GM12878 (cell line): ENCODE results near the gene MOB2. TPM values are rescaled to one million over a fixed set of nuclear protein-coding genes. Genes with fewer than 3 reads are reported as not detected.

Experiments used
- ATAC-seq: fragments of 200-7000 bp; cut with Tn5 transposase; 3 replicates; pipeline ENCODE4 v1.9.1; 2020; ENCODE audit warnings: mild to moderate bottlenecking, moderate library complexity
- BruUV-seq: library from RNA; stranded (reverse); fragments of 400-500 nt; replicated peaks from 2 replicates; lab custom pipeline; 2021; lab: Mats Ljungman, UMichigan
- CTCF ChIA-PET: fragments of 300-600 bp; sonication (Branson Sonifier 250); formaldehyde crosslinking; extraction: SDS; loops from one replicate; lab custom pipeline; 2021; ENCODE audit warnings: inconsistent platforms; lab: Yijun Ruan, JAX
- POLR2A ChIA-PET: fragments of 350-600 bp; formaldehyde crosslinking; extraction: SDS; loops from one replicate; lab custom pipeline; 2021; ENCODE audit warnings: inconsistent platforms; lab: Charles Lee
- RAD21 ChIA-PET: fragments of 300-600 bp; sonication (Branson Sonifier 250); formaldehyde crosslinking; loops from one replicate; lab custom pipeline; 2023; ENCODE audit warnings: antibody characterized with exemption; ENCODE audit not compliant: unreplicated experiment; lab: Charles Lee
- SMC1A ChIA-PET: fragments of 300-600 bp; sonication (Branson Sonifier 250); formaldehyde crosslinking; loops from one replicate; lab custom pipeline; 2023; ENCODE audit not compliant: unreplicated experiment, uncharacterized antibody; lab: Charles Lee
- DNase-seq: peaks from one replicate; pipeline ENCODE4 v3.0.0-alpha.2; 2011; ENCODE audit warnings: low read depth, low spot score
- FAIRE-seq: peaks from 3 replicates; lab custom pipeline; 2011; peaks lifted over from hg19 to GRCh38; lab: Jason Lieb, UNC
- H2AFZ ChIP-seq: 2 replicates; pipeline ENCODE4 v1.6.0; 2011; ENCODE audit warnings: low read depth, low read length, control low read depth; ENCODE audit not compliant: control insufficient read depth
- H3K27ac ChIP-seq: 2 replicates; pipeline ENCODE4 v1.5.1; 2011; ENCODE audit warnings: control low read depth; ENCODE audit not compliant: control insufficient read depth, insufficient read depth
- H3K27me3 ChIP-seq, 2 experiments: replicated peaks in 1 of 2; 2 replicates each; pipeline versions ENCODE4 v1.6.0 to v1.6.1; 2011; ENCODE audit warnings: low read length in 1 of 2; ENCODE audit not compliant: control insufficient read depth in 2 of 2, insufficient read depth in 2 of 2
- H3K36me3 ChIP-seq, 2 experiments: 2 replicates each; pipeline ENCODE4 v1.5.1; 2011; ENCODE audit warnings: low read length in 1 of 2; ENCODE audit not compliant: control insufficient read depth in 2 of 2, insufficient read depth in 2 of 2
- H3K4me1 ChIP-seq: 2 replicates; pipeline ENCODE4 v1.6.1; 2011; ENCODE audit warnings: mild to moderate bottlenecking, low read length, moderate library complexity, mixed read lengths; ENCODE audit not compliant: control insufficient read depth, insufficient read depth
- H3K4me2 ChIP-seq: 2 replicates; pipeline ENCODE4 v1.6.0; 2011; ENCODE audit warnings: control low read depth; ENCODE audit not compliant: control insufficient read depth, insufficient read depth
- H3K4me3 ChIP-seq: fragments of 200-600 bp; sonication (generic); 2 replicates; pipeline ENCODE4 v1.5.1; 2016
- H3K79me2 ChIP-seq: 2 replicates; pipeline ENCODE4 v1.6.0; 2011; ENCODE audit warnings: low read length; ENCODE audit not compliant: control insufficient read depth, insufficient read depth
- H3K9ac ChIP-seq: 2 replicates; pipeline ENCODE4 v1.8.0; 2011; ENCODE audit warnings: low read length, control low read depth, mixed read lengths; ENCODE audit not compliant: control insufficient read depth, insufficient read depth
- H3K9me3 ChIP-seq: replicated peaks from 3 replicates; pipeline ENCODE4 v1.5.1; 2011; ENCODE audit warnings: mild to moderate bottlenecking, low read length; ENCODE audit not compliant: control insufficient read depth, insufficient read depth
- H4K20me1 ChIP-seq: 2 replicates; pipeline ENCODE4 v1.6.0; 2011; ENCODE audit not compliant: control insufficient read depth, insufficient read depth
- BMI1 ChIP-seq: fragments of 450-650 bp; IDR thresholded peaks from 2 replicates; pipeline ENCODE4 v1.6.1; 2016; ENCODE audit warnings: mild to moderate bottlenecking, moderate library complexity, borderline replicate concordance
- HDAC2 ChIP-seq: fragments of 200-600 bp; sonication (generic); IDR thresholded peaks from 2 replicates; pipeline ENCODE4 v1.6.1; 2017
- MEF2B ChIP-seq: fragments of 450-650 bp; IDR thresholded peaks from 2 replicates; pipeline ENCODE4 v1.6.1; 2018; ENCODE audit warnings: mild to moderate bottlenecking, moderate library complexity; ENCODE audit not compliant: partially characterized antibody, poor library complexity, severe bottlenecking
- NKRF ChIP-seq: fragments of 450-650 bp; conservative IDR thresholded peaks from 2 replicates; pipeline ENCODE4 v1.6.1; 2017; ENCODE audit warnings: mild to moderate bottlenecking, moderate library complexity
- NR2C2 ChIP-seq: IDR thresholded peaks from 2 replicates; pipeline ENCODE4 v1.6.1; 2011; ENCODE audit warnings: borderline replicate concordance, low read depth; ENCODE audit not compliant: control insufficient read depth, insufficient read length
- POLR2A ChIP-seq: IDR thresholded peaks from 2 replicates; pipeline ENCODE4 v1.6.1; 2011; ENCODE audit warnings: low read depth, mild to moderate bottlenecking, low read length
- RELB ChIP-seq: fragments of 450-650 bp; IDR thresholded peaks from 2 replicates; pipeline ENCODE4 v1.6.1; 2017; ENCODE audit warnings: low read depth, mild to moderate bottlenecking, moderate library complexity
- RFX5 ChIP-seq: IDR thresholded peaks from 2 replicates; pipeline ENCODE4 v1.6.1; 2011; ENCODE audit warnings: low read depth, low read length, improper control_type of control experiment
- SMARCA5 ChIP-seq: fragments of 450-650 bp; IDR thresholded peaks from 2 replicates; pipeline ENCODE4 v1.6.1; 2017; ENCODE audit warnings: mild to moderate bottlenecking
- TAF1 ChIP-seq: IDR thresholded peaks from 2 replicates; pipeline ENCODE4 v1.6.1; 2011; ENCODE audit warnings: mild to moderate bottlenecking, low read depth, low read length, borderline replicate concordance
- ZNF207 ChIP-seq: fragments of 450-650 bp; IDR thresholded peaks from 2 replicates; pipeline ENCODE4 v1.6.1; 2014; ENCODE audit warnings: antibody characterized with exemption, mild to moderate bottlenecking, borderline replicate concordance
- WGBS: methylation state at CpG from one replicate; pipeline ENCODE4 v1.1.6; 2016; ENCODE audit warnings: low lambda C conversion rate; ENCODE audit not compliant: insufficient replicate concordance, insufficient coverage; ENCODE audit errors: missing lambda C conversion rate; 5-methylcytosine and 5-hydroxymethylcytosine counted together
- in situ Hi-C: fragments of 300-500 bp; cut with MboI; formaldehyde crosslinking; loops from 9 replicates; pipeline ENCODE4 v1.14.3; 2018; ENCODE audit warnings: mixed read lengths
- intact Hi-C: fragments of 100-400 bp; cut with micrococcal nuclease; formaldehyde crosslinking; loops from one replicate; pipeline ENCODE4 v1.14.2; 2022; ENCODE audit not compliant: unreplicated experiment
- polyA plus RNA-seq, 11 experiments: library from polyadenylated mRNA; depleted of rRNA in 4 of 11; unstranded in 6 of 11; stranded (reverse) in 5 of 11; fragments of >200 nt; fragmentation: Nextera tagmentation in 4 of 11; fragmentation: Illumina TruSeq in 1 of 11; extraction: Ambion mirVana in 4 of 11; extraction: Trizol in 1 of 11; gene quantifications; 1 replicate in 1 of 11; 2 replicates in 10 of 11; pipeline versions ENCODE4 v1.2.1 to v1.2.3, GENCODE V29; 2011 to 2016; ENCODE audit warnings: inconsistent platforms in 2 of 11, missing spikeins in 2 of 11, low read depth in 1 of 11
- total RNA-seq, 4 experiments: library from RNA; depleted of rRNA in 3 of 4; stranded (reverse); fragments of >200 nt in 3 of 4; fragmentation: Illumina TruSeq in 1 of 4; extraction: Trizol in 1 of 4; gene quantifications; 2 replicates each; pipeline versions ENCODE4 v1.2.1 to v1.2.3, GENCODE V29; 2013 to 2021
- TF ChIP-seq, protein P1 (sequence below): IDR thresholded peaks from 2 replicates; pipeline ENCODE4 v1.6.1; 2012; ENCODE audit warnings: low read length, inconsistent platforms

Gene MOB2
- total and polyA plus RNA-seq, 10 of the 15 experiments (the other 5 are each of a cell fraction or from before 2014, with no cell fraction given): 0.10 to 34.6 (median 15.5) TPM

GRCh38 chr11:1483445-1483961, 3.1 kb downstream of the MOB2 start:
- in situ Hi-C loops: no loop called here
- no peak for ATAC-seq
- Histone ChIP-seq H3K27ac (no peak overlapping the region), H2AFZ (no peak overlapping the region), H3K4me3 (no peak overlapping the region), H3K79me2 (no peaks in the 10 kb centered on the region; the same call in none of the 2 replicates), H3K27me3 (no peaks in the 10 kb centered on the region), H3K36me3 (peaks cover 0 to 11% of the 10 kb centered on the region in 2 experiments; a peak in 2 of 4 replicates), H3K9me3 (no peaks in the 10 kb centered on the region), H4K20me1 (no peaks in the 10 kb centered on the region; the same call in 1 of the 2 replicates), H3K4me2 (no peak overlapping the region), H3K4me1 (peaks cover 7% of the 10 kb centered on the region), H3K9ac (no peak overlapping the region)
- intact Hi-C loops: no loop called here
- SMC1A ChIA-PET: no interaction called here
- POLR2A ChIA-PET: no interaction called here
- no peak for FAIRE-seq
- TF ChIP-seq RELB: no peak
- no peak for TF ChIP-seq BMI1
- no peak for TF ChIP-seq ZNF207
- TF ChIP-seq POLR2A: no peak
- no peak for TF ChIP-seq MEF2B
- TF ChIP-seq TAF1: no peak
- TF ChIP-seq SMARCA5: no peak
- no peak for TF ChIP-seq RFX5
- TF ChIP-seq NR2C2: no peak
- TF ChIP-seq NKRF: no peak
- TF ChIP-seq HDAC2: no peak
- TF ChIP-seq, protein P1, sequence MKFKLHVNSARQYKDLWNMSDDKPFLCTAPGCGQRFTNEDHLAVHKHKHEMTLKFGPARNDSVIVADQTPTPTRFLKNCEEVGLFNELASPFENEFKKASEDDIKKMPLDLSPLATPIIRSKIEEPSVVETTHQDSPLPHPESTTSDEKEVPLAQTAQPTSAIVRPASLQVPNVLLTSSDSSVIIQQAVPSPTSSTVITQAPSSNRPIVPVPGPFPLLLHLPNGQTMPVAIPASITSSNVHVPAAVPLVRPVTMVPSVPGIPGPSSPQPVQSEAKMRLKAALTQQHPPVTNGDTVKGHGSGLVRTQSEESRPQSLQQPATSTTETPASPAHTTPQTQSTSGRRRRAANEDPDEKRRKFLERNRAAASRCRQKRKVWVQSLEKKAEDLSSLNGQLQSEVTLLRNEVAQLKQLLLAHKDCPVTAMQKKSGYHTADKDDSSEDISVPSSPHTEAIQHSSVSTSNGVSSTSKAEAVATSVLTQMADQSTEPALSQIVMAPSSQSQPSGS: no peak
- no peak for DNase-seq
- CTCF ChIA-PET: no interaction called here
- no TSS peak for BruUV-seq
- RAD21 ChIA-PET: no interaction called here
- WGBS: 77% methylated on average over 6 of the region's 6 CpGs
